ENCODE data around the gene HECTD2. TPM values are rescaled to one million over a fixed set of nuclear protein-coding genes. Genes with fewer than 3 reads are reported as not detected.
"Not testable (repeated sequence)": the region's sequence is repeated elsewhere in the genome, so short reads cannot be mapped to it uniquely, and the experiment has no call there.

The HECTD2 gene
- total and polyA plus RNA-seq, 2 of the 8 experiments (the other 6 are each of a cell fraction or from before 2014, with no cell fraction given) = 5.7 to 11.9 TPM

- H4K91ac ChIP-seq (replicated peaks; ENCODE audit: insufficient read length, low read length); H2BK120ac ChIP-seq (replicated peaks; ENCODE audit: low read depth, low read length); H3K36me3 ChIP-seq (ENCODE audit: control insufficient read depth in 2 of 4, insufficient read depth in 4 of 4, low read length in 3 of 4); H3K79me1 ChIP-seq (ENCODE audit: low read depth, low read length); H3K56ac ChIP-seq (replicated peaks; ENCODE audit: insufficient read length, low read depth, low read length); H3K18ac ChIP-seq (ENCODE audit: extremely low read depth, low read length); H2AFZ ChIP-seq (ENCODE audit: low read length); H2BK5ac ChIP-seq (ENCODE audit: low read depth, low read length); H4K5ac ChIP-seq (ENCODE audit: insufficient read length, low read depth, low read length); H3K4me2 ChIP-seq (ENCODE audit: insufficient read depth in 1 of 2, low read depth in 2 of 2, low read length in 2 of 2); H4K20me1 ChIP-seq (replicated peaks in 1 of 2; ENCODE audit: control insufficient read depth in 1 of 2, insufficient read depth in 2 of 2, low read length in 2 of 2); FAIRE-seq; H2AK5ac ChIP-seq (ENCODE audit: low read depth, low read length); H3K4ac ChIP-seq (replicated peaks; ENCODE audit: insufficient read length, low read depth, low read length); H3K79me2 ChIP-seq (ENCODE audit: control insufficient read depth in 1 of 2, insufficient read depth in 2 of 2, low read length in 2 of 2); H2BK20ac ChIP-seq (ENCODE audit: low read length); H3K9me3 ChIP-seq (ENCODE audit: insufficient read depth in 2 of 2, low read depth in 1 of 2, low read length in 1 of 2); H3K9ac ChIP-seq (replicated peaks in 1 of 4; ENCODE audit: extremely low read depth in 1 of 4, low read depth in 3 of 4, low read length in 3 of 4); DNase-seq (ENCODE audit: low read depth in 1 of 2, low spot score in 2 of 2); H3K27ac ChIP-seq (ENCODE audit: low read depth, low read length); H2BK15ac ChIP-seq (ENCODE audit: low read length); H3K14ac ChIP-seq (ENCODE audit: insufficient read length); H3K4me1 ChIP-seq (replicated peaks in 1 of 4; ENCODE audit: control insufficient read depth in 3 of 4, insufficient read depth in 4 of 4, low read length in 3 of 4); H3K23ac ChIP-seq (ENCODE audit: insufficient read length); H3K23me2 ChIP-seq (ENCODE audit: low read depth, low read length); H4K8ac ChIP-seq (ENCODE audit: extremely low read depth, insufficient read depth, low read length); H3K4me3 ChIP-seq (ENCODE audit: extremely low read depth in 1 of 4, insufficient read depth in 2 of 4, low read depth in 3 of 4, low read length in 4 of 4); H3K27me3 ChIP-seq (replicated peaks in 1 of 4; ENCODE audit: control insufficient read depth in 3 of 4, extremely low read depth in 1 of 4, insufficient read depth in 3 of 4, low read length in 3 of 4); H2BK12ac ChIP-seq (ENCODE audit: low read depth, low read length): not testable (repeated sequence)
- CTCF ChIA-PET (ENCODE audit: partially characterized antibody) = interaction anchor here (0.6 to 2.9 kb wide), 18 partner anchors 10 to 541 kb away, joined by 3 to 24 read pairs (median 4); no protein-coding TSS in a partner anchor
- POLR2A ChIA-PET (ENCODE audit: partially characterized antibody) = interaction anchor here (1.3 kb wide), 1 partner anchor 19 kb away, joined by 3 read pairs; no protein-coding TSS in a partner anchor
- WGBS, 2 experiments (ENCODE audit: extremely low coverage in 1 of 2, insufficient coverage in 1 of 2, insufficient read length in 1 of 2, insufficient replicate concordance in 2 of 2, low coverage in 1 of 2, low lambda C conversion rate in 2 of 2, missing lambda C conversion rate in 1 of 2) = 91% methylated on average over 3 of the region's 3 CpGs; no CpG with 5 or more reads in 1 of the 2 experiments
Observed at GRCh38 chr10:91390513-91390825, 19.7 kb upstream of the HECTD2 start.

Measured in H1 (cell line).